Activated CD8-positive, alpha-beta memory T cell treated with anti-CD3 and anti-CD28 coated beads for 24 hours (primary cell): ENCODE data around the gene EXOC6B.

ENCODE experiments used
- DNase-seq: peaks from one replicate; pipeline ENCODE4 v3.0.0-alpha.2; 2020

Gene EXOC6B

GRCh38 chr2:72341639-72342038 is 484.2 kb downstream of the EXOC6B start:
- no peak for DNase-seq

GRCh38 chr2:72340665-72341064 is 485.2 kb downstream of the EXOC6B start:
- no peak for DNase-seq

GRCh38 chr2:72338076-72338475 is 487.8 kb downstream of the EXOC6B start:
- no peak for DNase-seq

GRCh38 chr2:72332720-72333119 is 493.1 kb downstream of the EXOC6B start:
- DNase-seq, result no peak

- DNase-seq, result no peak
Observed at GRCh38 chr2:72330652-72331051, 495.2 kb downstream of the EXOC6B start.

GRCh38 chr2:72326759-72327158 is 499.1 kb downstream of the EXOC6B start:
- DNase-seq, result no peak

- no peak for DNase-seq
Observed at GRCh38 chr2:72325592-72326422, 500.0 kb downstream of the EXOC6B start.

- DNase-seq, result no peak
Observed at GRCh38 chr2:72316774-72317173, 509.1 kb downstream of the EXOC6B start.

- DNase-seq, result no peak
Observed at GRCh38 chr2:72300147-72300684, 525.6 kb downstream of the EXOC6B start.

- DNase-seq, result no peak
Observed at GRCh38 chr2:72293620-72294019, 532.2 kb downstream of the EXOC6B start.

- no peak for DNase-seq
Observed at GRCh38 chr2:72292433-72292832, 533.4 kb downstream of the EXOC6B start.

- DNase-seq, result no peak
Observed at GRCh38 chr2:72291059-72291458, 534.8 kb downstream of the EXOC6B start.

GRCh38 chr2:72289736-72290135 is 536.1 kb downstream of the EXOC6B start:
- DNase-seq, result no peak

- no peak for DNase-seq
Observed at GRCh38 chr2:72289283-72289682, 536.5 kb downstream of the EXOC6B start.

- DNase-seq, result no peak
Observed at GRCh38 chr2:72278046-72278445, 547.8 kb downstream of the EXOC6B start.

GRCh38 chr2:72276876-72277275 is 549.0 kb downstream of the EXOC6B start:
- no peak for DNase-seq

GRCh38 chr2:72276356-72276755 is 549.5 kb downstream of the EXOC6B start:
- no peak for DNase-seq

- DNase-seq, result no peak
Observed at GRCh38 chr2:72275084-72275483, 550.7 kb downstream of the EXOC6B start.

GRCh38 chr2:72274380-72274797 is 551.4 kb downstream of the EXOC6B start:
- DNase-seq, result no peak

- no peak for DNase-seq
Observed at GRCh38 chr2:72273384-72273783, 552.4 kb downstream of the EXOC6B start.

GRCh38 chr2:72271766-72272641 is 553.8 kb downstream of the EXOC6B start:
- DNase-seq, result no peak

GRCh38 chr2:72271276-72271614 is 554.6 kb downstream of the EXOC6B start:
- no peak for DNase-seq

GRCh38 chr2:72270556-72271275 is 555.1 kb downstream of the EXOC6B start:
- no peak for DNase-seq
